Activated T-helper 1 cell treated with anti-CD3 and anti-CD28 coated beads, Interleukin-12 subunit alpha, Interleukin-12 subunit beta, Interleukin-2, Interleukin-4 antibody, amounts not matched to agents 30 ng/mL and 10 ng/mL and 1 ng/mL, durations not matched to agents 14 hours and 24 hours and 36 hours (primary cell): ENCODE data around the gene CUL3. TPM values are rescaled to one million over a fixed set of nuclear protein-coding genes. Genes with fewer than 3 reads are reported as not detected.
A peak's percentile ranks its signal among the peaks of the same experiment; 100 is the strongest.
"Not testable (repeated sequence)": the region's sequence is repeated elsewhere in the genome, so short reads cannot be mapped to it uniquely, and the experiment has no call there.

ENCODE experiments used
- DNase-seq: peaks from one replicate; pipeline ENCODE4 v3.0.0; 2021; ENCODE audit warnings: low spot score
- H3K27ac Mint-ChIP-seq: one replicate; pipeline ENCODE4 v1.8.0; 2021; ENCODE audit warnings: mild to moderate bottlenecking, mixed read lengths
- H3K27me3 Mint-ChIP-seq: one replicate; pipeline ENCODE4 v1.8.0; 2022; ENCODE audit warnings: mild to moderate bottlenecking, moderate library complexity, mixed read lengths; ENCODE audit not compliant: insufficient read depth
- H3K36me3 Mint-ChIP-seq: one replicate; pipeline ENCODE4 v1.8.0; 2021; ENCODE audit warnings: low read depth, mixed read lengths
- H3K4me1 Mint-ChIP-seq: one replicate; pipeline ENCODE4 v1.8.0; 2021; ENCODE audit warnings: low read depth, mixed read lengths
- H3K4me3 Mint-ChIP-seq: one replicate; pipeline ENCODE4 v1.8.0; 2021; ENCODE audit warnings: mild to moderate bottlenecking, moderate library complexity, mixed read lengths
- H3K9me3 Mint-ChIP-seq: one replicate; pipeline ENCODE4 v1.8.0; 2021; ENCODE audit warnings: mixed read lengths
- intact Hi-C: fragments of 100-400 bp; cut with micrococcal nuclease; formaldehyde crosslinking; loops from one replicate; pipeline ENCODE4 v1.15.1; 2024
- total RNA-seq: library from RNA; stranded (reverse); gene quantifications from 2 replicates; pipeline ENCODE4 v1.2.3, GENCODE V29; 2022

The CUL3 gene
- 97.1 and 103 TPM in 2 replicates for total RNA-seq

- peak; percentile 99 for DNase-seq
- Mint-ChIP-seq H3K4me3 (peak within 1 kb of the TSS; percentile 97), H3K4me1 (peaks cover 44% of the 10 kb centered on the region), H3K27ac (peak within 1 kb of the TSS; percentile 96), H3K36me3 (peaks cover 18% of the 10 kb centered on the region), H3K27me3 (no peaks in the 10 kb centered on the region), H3K9me3 (no peaks in the 10 kb centered on the region)
- intact Hi-C loops: loop anchor here (1.0 to 5.0 kb wide), 14 partner anchors 15 to 1928 kb away; partner anchors contain the start of genes ACSL3, FAM124B, FARSB and MRPL44
Observed at GRCh38 chr2:224585211-224586088, at the start of gene CUL3. TSS of gene CUL3 (minus strand) at chr2:224585363. CDS start at chr2:224585009, 354 bp downstream.

GRCh38 chr2:224630659-224631550 lies 45.7 kb upstream of the CUL3 start:
- Mint-ChIP-seq H3K27ac (no peak overlapping the region), H3K4me3 (no peak overlapping the region), H3K4me1 (no peaks in the 10 kb centered on the region), H3K36me3 (no peaks in the 10 kb centered on the region), H3K27me3 (no peaks in the 10 kb centered on the region), H3K9me3 (no peaks in the 10 kb centered on the region)
- intact Hi-C loops: no loop called here
- no peak for DNase-seq

GRCh38 chr2:224628416-224628815 lies 43.3 kb upstream of the CUL3 start:
- no peaks in the 10 kb centered on the region for H3K4me1 Mint-ChIP-seq
- no peaks in the 10 kb centered on the region for H3K9me3 Mint-ChIP-seq
- no peak for DNase-seq
- intact Hi-C loops: no loop called here
- no peaks in the 10 kb centered on the region for H3K36me3 Mint-ChIP-seq
- H3K4me3 Mint-ChIP-seq: no peak overlapping the region
- H3K27me3 Mint-ChIP-seq: peaks cover 3% of the 10 kb centered on the region
- no peak overlapping the region for H3K27ac Mint-ChIP-seq

GRCh38 chr2:224626735-224627134 lies 41.6 kb upstream of the CUL3 start:
- Mint-ChIP-seq H3K36me3 (no peaks in the 10 kb centered on the region), H3K27me3 (peaks cover 7% of the 10 kb centered on the region), H3K4me1 (no peaks in the 10 kb centered on the region), H3K27ac (no peak overlapping the region), H3K9me3 (no peaks in the 10 kb centered on the region), H3K4me3 (no peak overlapping the region)
- DNase-seq: no peak
- intact Hi-C loops: no loop called here

- Mint-ChIP-seq H3K4me1 (no peaks in the 10 kb centered on the region), H3K27ac (no peak overlapping the region), H3K27me3 (peaks cover 3% of the 10 kb centered on the region), H3K9me3 (no peaks in the 10 kb centered on the region), H3K36me3 (no peaks in the 10 kb centered on the region), H3K4me3 (no peak overlapping the region)
- no peak for DNase-seq
- intact Hi-C loops: no loop called here
Observed at GRCh38 chr2:224613543-224614286, 28.6 kb upstream of the CUL3 start.

- DNase-seq: no peak
- H3K9me3 Mint-ChIP-seq: no peaks in the 10 kb centered on the region
- no peaks in the 10 kb centered on the region for H3K27me3 Mint-ChIP-seq
- intact Hi-C loops: no loop called here
- no peak overlapping the region for H3K27ac Mint-ChIP-seq
- H3K4me1 Mint-ChIP-seq: no peaks in the 10 kb centered on the region
- no peak overlapping the region for H3K4me3 Mint-ChIP-seq
- H3K36me3 Mint-ChIP-seq: no peaks in the 10 kb centered on the region
Observed at GRCh38 chr2:224612578-224612977, 27.4 kb upstream of the CUL3 start.

- H3K27ac Mint-ChIP-seq: no peak overlapping the region
- intact Hi-C loops: no loop called here
- H3K4me3 Mint-ChIP-seq: no peak overlapping the region
- no peaks in the 10 kb centered on the region for H3K4me1 Mint-ChIP-seq
- DNase-seq: no peak
- H3K27me3 Mint-ChIP-seq: peaks cover 2% of the 10 kb centered on the region
- H3K9me3 Mint-ChIP-seq: no peaks in the 10 kb centered on the region
- H3K36me3 Mint-ChIP-seq: no peaks in the 10 kb centered on the region
Observed at GRCh38 chr2:224611938-224612337, 26.8 kb upstream of the CUL3 start.

- H3K27ac Mint-ChIP-seq: no peak overlapping the region
- H3K9me3 Mint-ChIP-seq: no peaks in the 10 kb centered on the region
Observed at GRCh38 chr2:224608104-224608503, 22.9 kb upstream of the CUL3 start.

GRCh38 chr2:224603746-224604500 lies 18.8 kb upstream of the CUL3 start:
- intact Hi-C loops: loop anchor here (10.0 kb wide), 1 partner anchor 551 kb away; no protein-coding TSS in a partner anchor
- H3K4me3 Mint-ChIP-seq, H3K27me3 Mint-ChIP-seq, H3K36me3 Mint-ChIP-seq, H3K9me3 Mint-ChIP-seq, H3K4me1 Mint-ChIP-seq, H3K27ac Mint-ChIP-seq, DNase-seq: not testable (repeated sequence)

More at GRCh38 chr2:224608104-224608503, 22.9 kb upstream of the CUL3 start:
- intact Hi-C loops: loop anchor here (10.0 kb wide), 1 partner anchor 547 kb away; no protein-coding TSS in a partner anchor
- Mint-ChIP-seq H3K27me3 (peaks cover 5% of the 10 kb centered on the region), H3K36me3 (no peaks in the 10 kb centered on the region), H3K4me3 (no peak overlapping the region), H3K4me1 (peaks cover under 1% of the 10 kb centered on the region)
- no peak for DNase-seq

- peak overlapping the region; percentile 74 for H3K4me3 Mint-ChIP-seq
- DNase-seq, H3K4me1 Mint-ChIP-seq, H3K36me3 Mint-ChIP-seq, H3K27ac Mint-ChIP-seq, H3K9me3 Mint-ChIP-seq: not testable (repeated sequence)
- H3K27me3 Mint-ChIP-seq: peaks cover 11% of the 10 kb centered on the region
- intact Hi-C loops: loop anchor here (1.0 to 10.0 kb wide), 2 partner anchors 18 to 552 kb away; partner anchors contain the start of gene CUL3
Observed at GRCh38 chr2:224602778-224603375, 17.7 kb upstream of the CUL3 start.

- intact Hi-C loops: loop anchor here (1.0 to 10.0 kb wide), 2 partner anchors 17 to 553 kb away; partner anchors contain the start of gene CUL3
- no peak overlapping the region for H3K27ac Mint-ChIP-seq
- H3K36me3 Mint-ChIP-seq: no peaks in the 10 kb centered on the region
- no peak for DNase-seq
- H3K27me3 Mint-ChIP-seq: peaks cover 9% of the 10 kb centered on the region
- H3K4me1 Mint-ChIP-seq: peaks cover 9% of the 10 kb centered on the region
- H3K4me3 Mint-ChIP-seq: no peak overlapping the region
- H3K9me3 Mint-ChIP-seq: no peaks in the 10 kb centered on the region
Observed at GRCh38 chr2:224601923-224602322, 16.8 kb upstream of the CUL3 start.
